Astrocyte of the spinal cord (primary cell): ENCODE data around the gene DBX2.

ENCODE experiments used
- DNase-seq: peaks from one replicate; pipeline ENCODE4 v3.0.0; 2011; ENCODE audit warnings: low read depth, low spot score
- H3K4me3 ChIP-seq: 2 replicates; pipeline ENCODE4 v1.5.1; 2011; ENCODE audit warnings: low read depth, mild to moderate bottlenecking, low read length, moderate library complexity
- in situ Hi-C: cut with HindIII; loops from 2 replicates; pipeline ENCODE4 v1.10.0; 2017; ENCODE audit warnings: low sequenced_read_pairs
- TF ChIP-seq, protein P1 (sequence below): IDR thresholded peaks from 2 replicates; pipeline ENCODE4 v1.5.1; 2012; ENCODE audit warnings: low read depth, mild to moderate bottlenecking, low read length, inconsistent platforms

The DBX2 gene

GRCh38 chr12:45077251-45077650 lies 26.4 kb upstream of the DBX2 start:
- in situ Hi-C loops: no loop called here
- TF ChIP-seq, protein P1, sequence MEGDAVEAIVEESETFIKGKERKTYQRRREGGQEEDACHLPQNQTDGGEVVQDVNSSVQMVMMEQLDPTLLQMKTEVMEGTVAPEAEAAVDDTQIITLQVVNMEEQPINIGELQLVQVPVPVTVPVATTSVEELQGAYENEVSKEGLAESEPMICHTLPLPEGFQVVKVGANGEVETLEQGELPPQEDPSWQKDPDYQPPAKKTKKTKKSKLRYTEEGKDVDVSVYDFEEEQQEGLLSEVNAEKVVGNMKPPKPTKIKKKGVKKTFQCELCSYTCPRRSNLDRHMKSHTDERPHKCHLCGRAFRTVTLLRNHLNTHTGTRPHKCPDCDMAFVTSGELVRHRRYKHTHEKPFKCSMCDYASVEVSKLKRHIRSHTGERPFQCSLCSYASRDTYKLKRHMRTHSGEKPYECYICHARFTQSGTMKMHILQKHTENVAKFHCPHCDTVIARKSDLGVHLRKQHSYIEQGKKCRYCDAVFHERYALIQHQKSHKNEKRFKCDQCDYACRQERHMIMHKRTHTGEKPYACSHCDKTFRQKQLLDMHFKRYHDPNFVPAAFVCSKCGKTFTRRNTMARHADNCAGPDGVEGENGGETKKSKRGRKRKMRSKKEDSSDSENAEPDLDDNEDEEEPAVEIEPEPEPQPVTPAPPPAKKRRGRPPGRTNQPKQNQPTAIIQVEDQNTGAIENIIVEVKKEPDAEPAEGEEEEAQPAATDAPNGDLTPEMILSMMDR: no peak
- H3K4me3 ChIP-seq: no peak overlapping the region
- DNase-seq: no peak

GRCh38 chr12:45076417-45077026 lies 25.6 kb upstream of the DBX2 start:
- H3K4me3 ChIP-seq: no peak overlapping the region
- in situ Hi-C loops: no loop called here
- no peak for DNase-seq
- TF ChIP-seq, protein P1: no peak

DNA sequence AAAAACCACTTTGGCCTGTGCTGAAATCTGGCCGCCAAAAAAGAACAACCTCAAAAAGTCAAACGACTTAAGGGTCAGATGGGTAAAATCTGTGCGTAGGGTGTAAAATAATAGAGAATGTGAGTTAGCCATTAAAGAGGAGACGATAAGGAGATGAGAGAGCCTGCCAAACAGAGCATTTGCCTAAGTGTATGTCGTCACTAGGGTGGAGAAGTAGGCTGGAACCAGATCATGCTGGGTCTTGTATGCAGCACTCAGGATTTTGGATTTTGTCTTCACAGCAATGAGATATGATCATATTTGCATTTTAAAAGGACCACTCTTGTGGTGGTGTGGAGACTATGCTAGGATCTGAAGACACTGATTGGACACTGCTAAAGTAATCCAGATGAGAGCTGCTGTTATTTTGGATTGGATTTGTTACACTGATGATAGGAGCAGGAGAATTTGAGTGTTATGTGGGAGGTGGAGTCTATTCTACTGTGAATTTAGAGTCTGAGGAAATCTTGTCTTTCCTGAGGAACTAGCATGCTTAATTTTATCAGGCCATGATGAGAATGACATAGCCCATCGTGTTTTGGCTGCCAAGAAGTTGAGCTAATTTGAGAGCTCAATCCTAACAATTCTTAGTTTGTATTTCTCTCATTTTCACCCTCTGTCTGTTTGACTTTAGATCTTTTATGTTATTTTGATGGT lies 24.8 kb upstream of the DBX2 start:
- TF ChIP-seq, protein P1: no peak
- in situ Hi-C loops: no loop called here
- H3K4me3 ChIP-seq: no peak overlapping the region
- DNase-seq: no peak

- in situ Hi-C loops: no loop called here
- H3K4me3 ChIP-seq: no peak overlapping the region
- TF ChIP-seq, protein P1: no peak
- no peak for DNase-seq
Observed at GRCh38 chr12:45065125-45065626, 14.3 kb upstream of the DBX2 start.

DNA sequence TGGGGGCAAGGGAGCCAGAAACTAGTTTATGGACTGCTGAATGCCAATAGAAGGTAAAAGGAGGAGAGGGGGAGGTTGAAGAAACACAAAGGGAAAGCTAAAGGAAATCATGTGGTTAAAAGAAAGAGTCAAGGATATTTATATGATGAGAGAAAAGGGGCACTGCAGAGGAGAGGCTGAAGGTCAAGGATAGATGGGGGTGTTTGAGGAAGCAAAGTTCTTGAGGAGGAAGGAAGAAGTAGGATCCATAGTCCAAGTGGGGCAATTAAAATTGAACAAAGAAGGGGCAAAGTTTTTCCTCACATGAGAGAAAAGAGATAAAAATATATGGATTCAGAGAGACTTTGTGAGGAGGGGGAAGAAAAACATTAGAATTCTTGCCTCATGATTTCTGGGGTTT lies 10.1 kb upstream of the DBX2 start:
- H3K4me3 ChIP-seq: no peak overlapping the region
- no peak for DNase-seq
- TF ChIP-seq, protein P1: no peak
- in situ Hi-C loops: no loop called here

GRCh38 chr12:45051572-45052125 lies 750 bp upstream of the DBX2 start:
- TF ChIP-seq, protein P1: no peak
- in situ Hi-C loops: no loop called here
- peak overlapping the region; percentile 26 for H3K4me3 ChIP-seq
- DNase-seq: peak; percentile 8
